ENCODE measurements around the gene PCNT. TPM values are rescaled to one million over a fixed set of nuclear protein-coding genes. Genes with fewer than 3 reads are reported as not detected.

Gene PCNT
- total and polyA plus RNA-seq, 10 donors = 6.4 to 43.7 (median 35.4) TPM

DNA sequence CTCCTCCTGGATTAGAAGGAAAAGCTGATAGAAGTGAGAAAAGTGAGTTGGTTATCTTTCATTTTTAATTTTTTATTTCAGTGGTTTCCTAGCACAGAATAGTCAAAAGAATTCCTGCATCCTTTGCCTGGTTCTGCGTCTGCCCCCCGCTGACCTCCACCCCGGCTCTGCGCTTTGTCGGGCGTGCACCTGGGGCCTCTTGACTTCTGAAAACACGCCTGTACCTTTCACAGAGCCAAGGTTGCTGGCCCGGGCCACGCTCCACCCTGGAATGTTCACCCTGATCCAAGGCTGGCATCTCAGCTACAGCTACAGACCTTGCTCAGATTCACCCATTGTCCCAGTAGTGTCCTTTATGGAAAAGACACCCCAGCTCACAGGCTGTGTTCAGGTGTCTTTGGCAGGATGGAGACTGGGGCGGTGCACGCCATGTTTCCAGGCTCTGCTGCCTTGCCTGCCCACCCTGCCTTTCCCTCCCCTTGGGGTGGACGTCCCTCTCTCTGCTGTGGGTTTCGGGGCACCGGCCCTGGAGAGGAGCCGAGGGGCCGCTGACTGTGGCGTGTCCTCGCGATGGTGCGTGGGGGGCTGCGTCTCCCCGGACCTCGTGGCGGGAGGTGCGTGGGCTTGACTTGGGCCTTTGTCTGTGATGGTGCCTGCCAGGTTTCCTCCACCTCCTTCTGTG is 94.5 kb downstream of the PCNT start:
- DNase-seq = no peak
- H3K9me3 ChIP-seq = no peaks in the 10 kb centered on the region
- H3K27me3 ChIP-seq (replicated peaks in 1 of 7) = no peaks in the 10 kb centered on the region
- peaks cover 0 to 9% (median 3%) of the 10 kb centered on the region in 6 donors for H3K4me1 ChIP-seq
- H3K36me3 ChIP-seq = peaks cover 0 to 95% (median 37%) of the 10 kb centered on the region in 6 donors
- peak in 1 of 3 donors; percentile 16 for TF ChIP-seq POLR2AphosphoS5 (IDR thresholded peaks at IDR 0.05)
- TF ChIP-seq POLR2A (IDR thresholded peaks at IDR 0.05) = no peak
- 91 to 94% (median 93%) methylated on average over 22 to 25 of the region's 25 CpGs for WGBS, 5 donors
- H3K27ac ChIP-seq = no peak overlapping the region
- H3K4me3 ChIP-seq = no peak overlapping the region
- intact Hi-C loops (cut with DNase I; ENCODE audit: low total_unique reads) = no loop called here

DNA sequence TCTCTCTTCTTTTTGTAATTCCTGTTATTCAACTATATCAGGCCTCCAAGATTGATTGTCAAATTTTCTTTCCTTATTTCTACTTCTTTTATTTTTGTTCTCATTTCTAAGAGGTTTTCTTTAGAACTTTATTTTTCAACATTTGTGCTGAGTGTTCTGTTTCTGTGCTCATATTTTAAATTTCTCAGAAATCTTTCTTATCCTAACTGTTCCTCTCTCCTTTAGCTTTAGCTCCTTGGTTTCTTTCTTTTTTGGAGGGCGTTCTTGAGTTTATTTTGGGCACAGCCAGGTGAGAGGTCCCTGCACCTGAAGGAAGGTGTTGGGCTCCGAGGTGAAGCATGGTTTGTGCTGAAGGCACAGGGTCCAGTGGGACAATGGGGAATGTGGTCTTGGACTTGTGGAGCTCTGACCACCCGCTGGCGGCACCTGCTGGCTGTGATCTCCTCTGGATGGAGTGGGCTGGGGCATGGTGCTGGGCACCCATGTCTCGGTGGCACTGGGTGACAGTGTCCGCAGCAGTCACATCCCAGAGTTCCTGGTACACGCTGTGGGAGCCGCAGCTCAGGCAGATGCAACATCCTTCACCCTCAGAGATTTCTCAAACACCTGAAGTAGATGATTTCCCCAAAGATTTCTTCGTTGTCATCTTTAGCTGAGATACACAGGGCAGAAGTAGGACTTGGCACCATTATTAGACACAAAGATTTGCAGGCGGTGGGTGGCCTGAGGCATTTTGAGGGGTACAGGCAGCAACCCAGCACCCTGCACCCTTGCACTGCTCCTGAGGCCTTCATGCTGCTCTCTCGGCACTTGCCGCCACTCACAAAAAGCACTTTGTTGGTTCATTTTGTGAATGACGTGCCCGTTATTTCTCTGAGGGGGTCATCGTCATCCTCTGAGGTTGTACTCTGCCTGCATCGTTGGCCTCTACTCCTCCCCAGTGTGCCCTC is 96.6 kb downstream of the PCNT start:
- intact Hi-C loops (cut with DNase I; ENCODE audit: low total_unique reads) = no loop called here
- peak; percentile 34 for DNase-seq
- Histone ChIP-seq H3K9me3 (no peaks in the 10 kb centered on the region), H3K27ac (no peak overlapping the region), H3K36me3 (peaks cover 0 to 91% (median 41%) of the 10 kb centered on the region in 6 donors), H3K4me1 (peaks cover 0 to 21% (median 3%) of the 10 kb centered on the region in 6 donors), H3K27me3 (replicated peaks in 1 of 7) (no peaks in the 10 kb centered on the region), H3K4me3 (no peak overlapping the region)
- TF ChIP-seq, protein P1, sequence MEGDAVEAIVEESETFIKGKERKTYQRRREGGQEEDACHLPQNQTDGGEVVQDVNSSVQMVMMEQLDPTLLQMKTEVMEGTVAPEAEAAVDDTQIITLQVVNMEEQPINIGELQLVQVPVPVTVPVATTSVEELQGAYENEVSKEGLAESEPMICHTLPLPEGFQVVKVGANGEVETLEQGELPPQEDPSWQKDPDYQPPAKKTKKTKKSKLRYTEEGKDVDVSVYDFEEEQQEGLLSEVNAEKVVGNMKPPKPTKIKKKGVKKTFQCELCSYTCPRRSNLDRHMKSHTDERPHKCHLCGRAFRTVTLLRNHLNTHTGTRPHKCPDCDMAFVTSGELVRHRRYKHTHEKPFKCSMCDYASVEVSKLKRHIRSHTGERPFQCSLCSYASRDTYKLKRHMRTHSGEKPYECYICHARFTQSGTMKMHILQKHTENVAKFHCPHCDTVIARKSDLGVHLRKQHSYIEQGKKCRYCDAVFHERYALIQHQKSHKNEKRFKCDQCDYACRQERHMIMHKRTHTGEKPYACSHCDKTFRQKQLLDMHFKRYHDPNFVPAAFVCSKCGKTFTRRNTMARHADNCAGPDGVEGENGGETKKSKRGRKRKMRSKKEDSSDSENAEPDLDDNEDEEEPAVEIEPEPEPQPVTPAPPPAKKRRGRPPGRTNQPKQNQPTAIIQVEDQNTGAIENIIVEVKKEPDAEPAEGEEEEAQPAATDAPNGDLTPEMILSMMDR (IDR thresholded peaks at IDR 0.05 in 8 of 11, conservative IDR thresholded peaks at IDR 0.05 in 3 of 11) = no peak
- TF ChIP-seq POLR2A (IDR thresholded peaks at IDR 0.05) (no peak), POLR2AphosphoS5 (IDR thresholded peaks at IDR 0.05) (no peak)
- 92 to 98% (median 94%) methylated on average over 16 of the region's 16 CpGs for WGBS, 5 donors

DNA sequence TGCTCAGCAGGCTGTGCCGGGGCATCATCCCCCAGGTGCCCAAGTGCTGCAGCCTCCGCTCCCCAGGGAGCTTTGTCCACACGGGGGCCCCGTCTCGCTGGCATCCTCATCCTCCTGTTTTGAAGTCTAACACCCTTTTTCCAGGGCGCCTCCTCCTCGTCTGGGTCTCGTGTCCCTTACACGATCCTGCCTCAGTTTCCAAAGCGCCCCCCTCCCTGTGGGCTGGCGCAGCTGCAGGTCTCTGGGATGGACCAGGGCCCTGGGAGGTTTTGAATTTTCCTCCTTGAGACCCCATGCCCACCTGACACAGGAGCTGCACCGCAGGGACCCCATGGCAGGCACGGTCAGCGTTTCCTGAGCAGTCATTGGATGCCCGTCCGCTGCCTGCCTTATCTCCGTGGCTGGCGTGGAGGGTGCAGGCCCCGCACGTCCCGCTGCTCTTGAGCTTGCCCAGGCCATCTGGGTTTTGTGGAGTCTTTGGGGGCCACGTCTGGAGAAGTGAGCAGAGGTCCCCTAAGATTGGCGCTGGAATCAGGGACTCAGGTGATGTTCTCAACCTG is 97.3 kb downstream of the PCNT start:
- Histone ChIP-seq H3K4me3 (no peak overlapping the region), H3K27ac (no peak overlapping the region), H3K36me3 (peaks cover 0 to 91% (median 41%) of the 10 kb centered on the region in 6 donors), H3K9me3 (no peaks in the 10 kb centered on the region), H3K4me1 (peaks cover 0 to 21% (median 3%) of the 10 kb centered on the region in 6 donors), H3K27me3 (replicated peaks in 1 of 7) (no peaks in the 10 kb centered on the region)
- intact Hi-C loops (cut with DNase I; ENCODE audit: low total_unique reads) = no loop called here
- WGBS, 5 donors = 94 to 96% (median 96%) methylated on average over 21 to 23 of the region's 23 CpGs
- no peak for DNase-seq
- no peak for TF ChIP-seq POLR2A (IDR thresholded peaks at IDR 0.05)
- TF ChIP-seq, protein P1 (IDR thresholded peaks at IDR 0.05 in 8 of 11, conservative IDR thresholded peaks at IDR 0.05 in 3 of 11) = no peak
- TF ChIP-seq POLR2AphosphoS5 (IDR thresholded peaks at IDR 0.05) = no peak

DNA sequence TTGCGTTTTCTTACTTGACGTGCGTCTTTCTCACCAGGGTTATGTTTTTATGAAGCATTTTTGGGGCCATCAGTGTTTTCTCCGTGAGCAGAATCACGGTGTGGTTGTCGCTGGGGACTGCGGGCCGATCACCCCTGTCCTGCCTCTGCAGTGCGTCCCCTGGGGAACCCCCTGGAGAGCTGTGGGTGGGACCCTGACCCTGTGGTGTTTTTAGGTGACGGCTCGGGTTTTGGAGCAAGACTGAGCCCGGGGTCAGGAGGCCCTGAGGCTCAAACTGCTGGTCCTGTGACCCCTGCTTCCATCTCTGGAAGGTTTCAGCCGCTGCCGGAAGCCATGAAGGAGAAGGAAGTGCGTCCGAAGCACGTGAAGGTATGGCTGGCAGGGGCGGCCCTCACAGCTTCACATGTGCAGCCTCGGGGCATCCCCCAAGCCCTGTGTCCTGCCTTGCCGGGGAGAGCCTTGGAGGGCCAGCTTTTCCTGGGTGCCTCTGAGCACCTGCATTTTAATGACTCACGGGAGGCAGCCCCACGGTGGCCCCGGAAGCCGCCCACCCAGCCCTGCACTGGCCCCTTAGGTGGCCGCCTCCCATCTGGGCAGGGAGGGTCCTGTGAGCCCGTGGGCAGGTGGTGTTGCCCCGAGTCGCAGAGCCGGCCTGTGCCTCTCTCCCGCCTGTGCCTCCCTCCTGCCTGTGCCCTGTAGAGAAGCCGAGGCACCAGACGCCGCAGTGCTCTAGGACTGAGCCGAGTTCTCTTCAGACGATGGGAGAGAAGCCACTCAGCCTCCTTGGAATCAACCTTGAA is 98.0 kb downstream of the PCNT start:
- intact Hi-C loops (cut with DNase I; ENCODE audit: low total_unique reads) = no loop called here
- DNase-seq = no peak
- no peak overlapping the region for H3K27ac ChIP-seq
- H3K27me3 ChIP-seq (replicated peaks in 1 of 7) = no peaks in the 10 kb centered on the region
- H3K4me1 ChIP-seq = peaks cover 0 to 21% (median 3%) of the 10 kb centered on the region in 6 donors
- no peak overlapping the region for H3K4me3 ChIP-seq
- peaks cover 0 to 91% (median 41%) of the 10 kb centered on the region in 6 donors for H3K36me3 ChIP-seq
- TF ChIP-seq POLR2AphosphoS5 (IDR thresholded peaks at IDR 0.05) (no peak), POLR2A (IDR thresholded peaks at IDR 0.05) (no peak)
- TF ChIP-seq, protein P1 (IDR thresholded peaks at IDR 0.05 in 8 of 11, conservative IDR thresholded peaks at IDR 0.05 in 3 of 11) = no peak
- 92 to 97% (median 93%) methylated on average over 24 to 35 of the region's 35 CpGs for WGBS, 5 donors
- no peaks in the 10 kb centered on the region for H3K9me3 ChIP-seq

All from spleen (tissue), 11 donors.